Lower leg skin (tissue), 3 donors: ENCODE measurements around the gene CTNND2.

ENCODE experiments used
- POLR2A ChIP-seq, 2 donors: fragments of 450-650 bp; IDR thresholded peaks; one replicate each; pipeline ENCODE4 v1.6.1; 2016 to 2017; ENCODE audit warnings: antibody characterized with exemption in 2 of 2, mild to moderate bottlenecking in 1 of 2, moderate library complexity in 1 of 2
- TF ChIP-seq, protein P1 (sequence below), 3 donors: fragments of 450-650 bp; IDR thresholded peaks; one replicate each; pipeline ENCODE4 v1.5.1; 2016; ENCODE audit warnings: antibody characterized with exemption in 3 of 3, mild to moderate bottlenecking in 3 of 3, moderate library complexity in 2 of 3

DNA sequence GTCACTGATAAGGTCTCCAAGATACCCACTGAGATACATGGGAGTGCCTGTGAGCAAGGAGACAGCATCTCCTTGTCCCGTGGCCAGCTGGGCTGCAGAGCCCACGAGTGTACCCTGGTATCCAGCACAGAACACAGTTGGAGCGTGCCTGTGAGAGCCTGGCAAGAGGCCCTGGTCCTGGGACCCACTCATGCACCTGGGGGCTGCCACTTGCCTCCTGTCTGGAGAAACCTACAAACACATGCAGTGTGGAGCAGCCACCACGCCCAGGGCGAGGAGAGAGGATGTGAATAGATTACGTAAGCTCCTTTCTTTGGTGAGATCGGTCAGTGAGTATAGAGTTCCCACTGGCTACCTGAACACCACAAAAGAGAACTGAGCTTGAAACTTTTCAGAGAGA lies 88.3 kb downstream of the CTNND2 start:
- TF ChIP-seq, protein P1, sequence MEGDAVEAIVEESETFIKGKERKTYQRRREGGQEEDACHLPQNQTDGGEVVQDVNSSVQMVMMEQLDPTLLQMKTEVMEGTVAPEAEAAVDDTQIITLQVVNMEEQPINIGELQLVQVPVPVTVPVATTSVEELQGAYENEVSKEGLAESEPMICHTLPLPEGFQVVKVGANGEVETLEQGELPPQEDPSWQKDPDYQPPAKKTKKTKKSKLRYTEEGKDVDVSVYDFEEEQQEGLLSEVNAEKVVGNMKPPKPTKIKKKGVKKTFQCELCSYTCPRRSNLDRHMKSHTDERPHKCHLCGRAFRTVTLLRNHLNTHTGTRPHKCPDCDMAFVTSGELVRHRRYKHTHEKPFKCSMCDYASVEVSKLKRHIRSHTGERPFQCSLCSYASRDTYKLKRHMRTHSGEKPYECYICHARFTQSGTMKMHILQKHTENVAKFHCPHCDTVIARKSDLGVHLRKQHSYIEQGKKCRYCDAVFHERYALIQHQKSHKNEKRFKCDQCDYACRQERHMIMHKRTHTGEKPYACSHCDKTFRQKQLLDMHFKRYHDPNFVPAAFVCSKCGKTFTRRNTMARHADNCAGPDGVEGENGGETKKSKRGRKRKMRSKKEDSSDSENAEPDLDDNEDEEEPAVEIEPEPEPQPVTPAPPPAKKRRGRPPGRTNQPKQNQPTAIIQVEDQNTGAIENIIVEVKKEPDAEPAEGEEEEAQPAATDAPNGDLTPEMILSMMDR (IDR thresholded peaks at IDR 0.05), result no peak
- TF ChIP-seq POLR2A (IDR thresholded peaks at IDR 0.05), result no peak
